ENCODE data around the gene SUN1. TPM values are rescaled to one million over a fixed set of nuclear protein-coding genes. Genes with fewer than 3 reads are reported as not detected.

SUN1 gene
- total RNA-seq, 1 donor from 2014 or later, result 111 TPM

DNA sequence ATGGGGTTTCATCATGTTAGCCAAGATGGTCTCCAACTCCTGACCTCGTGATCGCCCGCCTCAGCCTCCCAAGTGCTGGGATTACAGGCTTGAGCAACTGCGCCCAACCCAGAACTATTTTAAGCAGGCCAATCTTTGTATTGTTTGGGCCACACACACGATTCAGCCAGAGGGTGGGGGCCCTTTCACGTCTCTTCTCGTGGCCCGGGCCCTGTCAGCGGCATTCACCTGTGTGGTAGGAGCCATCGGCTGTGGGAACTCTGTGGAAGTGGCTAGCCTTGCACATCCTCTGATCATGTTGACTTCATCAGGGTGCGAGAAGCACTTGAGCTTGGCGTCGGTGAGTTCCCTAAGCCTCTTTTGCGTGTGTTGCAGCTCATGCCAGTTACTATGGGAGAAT lies 16.9 kb downstream of the SUN1 start:
- DNase-seq (no peak), ATAC-seq (no peak)
- Histone ChIP-seq H3K4me1 (no peaks in the 10 kb centered on the region), H3K27me3 (ENCODE audit: low read depth) (no peaks in the 10 kb centered on the region), H3K9me3 (no peaks in the 10 kb centered on the region), H3K36me3 (peaks cover 78% of the 10 kb centered on the region), H3K4me3 (no peak overlapping the region), H3K27ac (no peak overlapping the region)
- TF ChIP-seq, protein P1, sequence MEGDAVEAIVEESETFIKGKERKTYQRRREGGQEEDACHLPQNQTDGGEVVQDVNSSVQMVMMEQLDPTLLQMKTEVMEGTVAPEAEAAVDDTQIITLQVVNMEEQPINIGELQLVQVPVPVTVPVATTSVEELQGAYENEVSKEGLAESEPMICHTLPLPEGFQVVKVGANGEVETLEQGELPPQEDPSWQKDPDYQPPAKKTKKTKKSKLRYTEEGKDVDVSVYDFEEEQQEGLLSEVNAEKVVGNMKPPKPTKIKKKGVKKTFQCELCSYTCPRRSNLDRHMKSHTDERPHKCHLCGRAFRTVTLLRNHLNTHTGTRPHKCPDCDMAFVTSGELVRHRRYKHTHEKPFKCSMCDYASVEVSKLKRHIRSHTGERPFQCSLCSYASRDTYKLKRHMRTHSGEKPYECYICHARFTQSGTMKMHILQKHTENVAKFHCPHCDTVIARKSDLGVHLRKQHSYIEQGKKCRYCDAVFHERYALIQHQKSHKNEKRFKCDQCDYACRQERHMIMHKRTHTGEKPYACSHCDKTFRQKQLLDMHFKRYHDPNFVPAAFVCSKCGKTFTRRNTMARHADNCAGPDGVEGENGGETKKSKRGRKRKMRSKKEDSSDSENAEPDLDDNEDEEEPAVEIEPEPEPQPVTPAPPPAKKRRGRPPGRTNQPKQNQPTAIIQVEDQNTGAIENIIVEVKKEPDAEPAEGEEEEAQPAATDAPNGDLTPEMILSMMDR (IDR thresholded peaks at IDR 0.05), result no peak
- intact Hi-C loops (cut with DNase I), result no loop called here

DNA sequence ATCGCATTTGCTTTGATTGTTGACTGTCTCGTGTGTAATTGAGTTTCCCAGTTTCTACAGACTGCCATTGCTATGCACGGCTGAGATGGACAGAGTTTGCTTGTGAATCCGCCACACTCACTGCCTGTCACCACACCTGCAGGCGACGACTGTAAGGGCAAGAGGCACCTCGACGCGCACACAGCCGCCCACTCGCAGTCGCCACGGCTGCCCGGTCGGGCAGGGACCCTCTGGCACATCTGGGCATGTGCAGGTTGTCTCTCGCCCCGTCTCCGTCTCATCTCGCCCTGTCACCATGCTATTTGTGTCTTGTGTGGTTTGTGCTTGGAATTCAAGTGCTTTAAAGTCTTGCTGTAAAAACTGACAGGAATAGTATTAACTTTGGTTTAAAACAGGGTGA lies 17.5 kb downstream of the SUN1 start:
- TF ChIP-seq, protein P1 (IDR thresholded peaks at IDR 0.05), result no peak
- intact Hi-C loops (cut with DNase I), result no loop called here
- no peaks in the 10 kb centered on the region for H3K9me3 ChIP-seq
- no peaks in the 10 kb centered on the region for H3K27me3 ChIP-seq (ENCODE audit: low read depth)
- H3K4me3 ChIP-seq, result no peak overlapping the region
- DNase-seq (no peak), ATAC-seq (no peak)
- H3K36me3 ChIP-seq, result peaks cover 78% of the 10 kb centered on the region
- H3K27ac ChIP-seq, result no peak overlapping the region
- no peaks in the 10 kb centered on the region for H3K4me1 ChIP-seq

DNA sequence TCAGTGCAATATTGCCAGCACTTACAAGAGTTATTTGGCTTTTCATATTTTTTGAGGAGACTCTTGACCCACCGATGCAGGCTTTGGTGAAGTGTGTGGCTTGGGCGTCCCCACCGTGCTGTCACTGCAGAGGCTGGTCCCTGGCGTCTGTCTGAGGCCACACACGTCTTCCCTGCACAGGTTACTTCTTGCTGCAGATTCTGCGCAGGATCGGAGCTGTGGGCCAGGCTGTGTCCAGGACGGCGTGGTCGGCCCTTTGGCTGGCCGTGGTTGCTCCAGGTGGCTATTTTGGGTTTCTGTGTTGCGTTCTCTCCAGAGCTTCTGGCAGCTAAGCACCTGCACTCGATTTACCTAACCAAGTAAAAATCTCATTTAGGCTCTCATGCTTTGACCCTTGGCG lies 18.9 kb downstream of the SUN1 start:
- Histone ChIP-seq H3K4me3 (no peak overlapping the region), H3K9me3 (no peaks in the 10 kb centered on the region), H3K27ac (no peak overlapping the region), H3K27me3 (ENCODE audit: low read depth) (no peaks in the 10 kb centered on the region), H3K4me1 (no peaks in the 10 kb centered on the region), H3K36me3 (peaks cover 79% of the 10 kb centered on the region)
- TF ChIP-seq, protein P1 (IDR thresholded peaks at IDR 0.05), result no peak
- no peak for ATAC-seq
- intact Hi-C loops (cut with DNase I), result no loop called here
- DNase-seq, result no peak

DNA sequence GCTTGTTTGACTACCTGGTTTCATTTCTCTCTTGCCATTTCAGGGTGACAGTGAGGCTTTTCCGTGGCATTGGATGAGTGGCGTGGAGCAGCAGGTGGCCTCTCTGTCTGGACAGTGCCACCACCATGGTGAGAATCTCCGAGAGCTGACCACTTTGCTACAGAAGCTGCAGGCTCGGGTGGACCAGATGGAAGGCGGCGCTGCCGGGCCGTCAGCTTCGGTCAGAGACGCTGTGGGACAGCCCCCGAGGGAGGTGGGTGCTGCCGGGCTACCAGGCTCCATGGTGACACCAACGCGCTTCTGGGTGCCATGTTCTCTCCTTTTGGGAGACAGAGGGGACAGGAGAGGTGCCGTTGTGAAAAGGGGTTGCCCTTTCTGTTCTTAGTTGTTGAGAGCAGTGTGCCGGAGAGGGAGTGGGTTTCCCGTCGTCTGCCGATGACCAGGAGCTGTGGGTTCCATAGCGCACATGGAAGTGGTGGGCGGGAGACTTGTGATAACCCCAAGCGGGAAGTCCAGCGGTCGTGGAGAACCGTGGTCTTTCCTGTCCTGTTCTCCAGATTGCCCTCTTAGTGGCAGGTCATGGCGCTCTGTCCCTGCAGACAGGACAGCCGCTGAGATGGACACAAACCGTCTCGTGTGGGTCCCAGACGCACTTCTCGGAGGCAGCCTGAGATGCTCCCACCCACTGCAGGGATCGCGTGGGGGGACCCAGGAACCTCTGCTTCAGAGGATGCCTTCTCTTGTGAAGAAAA lies 21.3 kb downstream of the SUN1 start:
- Histone ChIP-seq H3K4me3 (no peak overlapping the region), H3K36me3 (peaks cover 100% of the 10 kb centered on the region), H3K9me3 (no peaks in the 10 kb centered on the region), H3K27me3 (ENCODE audit: low read depth) (no peaks in the 10 kb centered on the region), H3K27ac (no peak overlapping the region), H3K4me1 (no peaks in the 10 kb centered on the region)
- TF ChIP-seq, protein P1 (IDR thresholded peaks at IDR 0.05), result no peak
- intact Hi-C loops (cut with DNase I), result no loop called here
- ATAC-seq (no peak), DNase-seq (no peak)

DNA sequence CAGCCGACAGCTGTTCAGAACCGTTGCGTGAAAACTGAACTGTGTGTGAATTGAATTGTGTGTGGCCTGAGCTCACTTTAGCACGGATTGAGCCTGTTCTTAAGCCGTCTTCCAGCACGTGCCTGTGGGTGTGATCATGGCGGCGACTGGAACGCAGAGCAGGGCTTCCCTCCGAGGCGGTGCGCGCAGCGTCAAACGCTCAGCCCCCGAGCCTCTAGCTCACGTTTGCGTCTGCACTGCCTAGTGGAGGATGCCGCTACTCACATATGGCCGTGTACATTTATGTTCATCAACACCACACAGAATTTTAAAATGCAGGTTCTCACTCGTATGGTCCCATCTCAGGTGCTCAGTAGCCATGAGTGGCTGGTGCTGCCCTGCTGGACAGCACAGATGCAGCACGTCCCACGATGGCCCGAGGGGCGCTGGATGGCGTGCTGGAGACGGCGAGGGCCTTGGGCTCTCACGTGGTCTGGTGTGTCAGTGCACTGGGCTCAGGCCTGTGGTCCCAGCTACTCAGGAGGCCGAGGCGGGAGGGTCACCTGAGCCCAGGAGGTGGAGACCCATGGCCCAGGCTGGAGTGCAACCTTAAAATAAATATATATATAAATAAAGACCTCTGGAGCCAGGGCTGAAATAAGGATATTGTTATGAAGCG lies 22.0 kb downstream of the SUN1 start:
- intact Hi-C loops (cut with DNase I), result no loop called here
- no peak for ATAC-seq
- TF ChIP-seq, protein P1 (IDR thresholded peaks at IDR 0.05), result no peak
- Histone ChIP-seq H3K27me3 (ENCODE audit: low read depth) (no peaks in the 10 kb centered on the region), H3K4me1 (no peaks in the 10 kb centered on the region), H3K4me3 (no peak overlapping the region), H3K27ac (no peak overlapping the region), H3K36me3 (peaks cover 100% of the 10 kb centered on the region), H3K9me3 (no peaks in the 10 kb centered on the region)
- DNase-seq, result no peak
